PC-3 (cell line): ENCODE results near the gene MPC2. TPM values are rescaled to one million over a fixed set of nuclear protein-coding genes. Genes with fewer than 3 reads are reported as not detected.

ENCODE experiments used
- ATAC-seq: fragments of 200-7000 bp; cut with Tn5 transposase; 2 replicates; pipeline ENCODE4 v1.9.1; 2020; ENCODE audit warnings: mild to moderate bottlenecking, moderate library complexity
- BruUV-seq: library from RNA; stranded (reverse); fragments of 400-500 nt; replicated peaks from 2 replicates; lab custom pipeline; 2021; lab: Mats Ljungman, UMichigan
- CTCF ChIA-PET: fragments of 300-600 bp; sonication (Branson Sonifier 250); formaldehyde crosslinking; loops from one replicate; lab custom pipeline; 2022; ENCODE audit warnings: antibody characterized with exemption; lab: Charles Lee
- POLR2A ChIA-PET: fragments of 300-600 bp; sonication (Branson Sonifier 250); formaldehyde crosslinking; loops from one replicate; lab custom pipeline; 2022; ENCODE audit warnings: antibody characterized with exemption; ENCODE audit not compliant: unreplicated experiment; lab: Charles Lee
- DNase-seq: peaks from one replicate; pipeline ENCODE4 v3.0.0-alpha.2; 2015
- H2AFZ ChIP-seq: fragments of 300-600 bp; sonication (generic); 2 replicates; pipeline ENCODE4 v1.6.0; 2016; ENCODE audit warnings: antibody characterized with exemption, low read length
- H3F3A ChIP-seq: fragments of 300-600 bp; sonication (generic); one replicate; pipeline ENCODE4 v1.6.0; 2017; ENCODE audit warnings: antibody characterized with exemption, low read length, control low read depth, mild to moderate bottlenecking; ENCODE audit not compliant: unreplicated experiment
- H3K27ac ChIP-seq: fragments of 300-600 bp; sonication (generic); 2 replicates; pipeline ENCODE4 v1.5.1; 2016; ENCODE audit warnings: mild to moderate bottlenecking, low read length
- H3K27me3 ChIP-seq: fragments of 300-600 bp; sonication (generic); 2 replicates; pipeline ENCODE4 v1.6.1; 2016; ENCODE audit warnings: low read length, mixed read lengths
- H3K36me3 ChIP-seq: fragments of 300-600 bp; sonication (generic); 2 replicates; pipeline ENCODE4 v1.6.1; 2016; ENCODE audit warnings: low read depth, mixed run types, low read length, mixed read lengths
- H3K4me1 ChIP-seq: fragments of 300-600 bp; sonication (generic); 2 replicates; pipeline ENCODE4 v1.5.1; 2016; ENCODE audit warnings: low read length; ENCODE audit not compliant: insufficient read depth
- H3K4me2 ChIP-seq: fragments of 300-600 bp; sonication (generic); 2 replicates; pipeline ENCODE4 v1.6.0; 2016; ENCODE audit warnings: low read length
- H3K4me3 ChIP-seq: fragments of 300-600 bp; sonication (generic); 2 replicates; pipeline ENCODE4 v1.5.1; 2016; ENCODE audit warnings: mild to moderate bottlenecking, low read length, mixed read lengths
- H3K79me2 ChIP-seq: fragments of 300-600 bp; sonication (generic); 2 replicates; pipeline ENCODE4 v1.6.1; 2017; ENCODE audit warnings: low read length, mixed read lengths
- H3K9ac ChIP-seq: fragments of 300-600 bp; sonication (generic); 2 replicates; pipeline ENCODE4 v1.6.0; 2016; ENCODE audit warnings: mild to moderate bottlenecking, low read length
- H3K9me2 ChIP-seq: fragments of 300-600 bp; sonication (generic); replicated peaks from 2 replicates; pipeline ENCODE4 v1.6.1; 2016; ENCODE audit warnings: mixed run types, low read length, mixed read lengths
- H3K9me3 ChIP-seq: fragments of 300-600 bp; sonication (generic); 2 replicates; pipeline ENCODE4 v1.6.1; 2016; ENCODE audit warnings: low read length, mixed read lengths
- H4K20me1 ChIP-seq: fragments of 300-600 bp; sonication (generic); 2 replicates; pipeline ENCODE4 v1.6.1; 2016; ENCODE audit warnings: low read length, mixed read lengths
- CTCF ChIP-seq: fragments of 300-600 bp; sonication (generic); conservative IDR thresholded peaks from 2 replicates; pipeline ENCODE4 v1.5.1; 2017; ENCODE audit warnings: antibody characterized with exemption, low read depth, mild to moderate bottlenecking, low read length
- EZH2 ChIP-seq: fragments of 300-600 bp; sonication (generic); IDR thresholded peaks from one replicate; pipeline ENCODE4 v1.6.1; 2017; ENCODE audit warnings: antibody characterized with exemption, mild to moderate bottlenecking, low read length; ENCODE audit not compliant: unreplicated experiment
- EZH2phosphoT487 ChIP-seq: fragments of 300-600 bp; sonication (generic); IDR thresholded peaks from 2 replicates; pipeline ENCODE4 v1.6.1; 2018; ENCODE audit warnings: mild to moderate bottlenecking, antibody characterized with exemption, low read length, borderline replicate concordance
- intact Hi-C: fragments of 100-400 bp; cut with micrococcal nuclease; formaldehyde crosslinking; loops from 2 replicates; pipeline ENCODE4 v1.9.0; 2023
- total RNA-seq: library from RNA; depleted of rRNA; stranded (reverse); fragments of >200 nt; gene quantifications from 2 replicates; pipeline ENCODE4 v1.2.3, GENCODE V29; 2014

MPC2 gene
- total RNA-seq, 1 experiment from 2014 or later = 60.8 TPM

GRCh38 chr1:167938080-167938636 is 1.3 kb upstream of the MPC2 start:
- DNase-seq = peak; percentile 40
- intact Hi-C loops = loop anchor here (5.0 kb wide), 3 partner anchors 144 to 716 kb away; partner anchors contain the start of genes POU2F1 and TIPRL
- no TSS peak for BruUV-seq
- ChIA-PET CTCF (interaction anchor here (0.7 to 4.6 kb wide), 2 partner anchors 144 kb away, joined by 5 to 25 read pairs; no protein-coding TSS in a partner anchor), POLR2A (no interaction called here)
- peaks cover 22% of the 10 kb centered on the region for H3K4me1 ChIP-seq
- H3F3A ChIP-seq = no peaks in the 10 kb centered on the region
- H3K79me2 ChIP-seq = peaks cover 86% of the 10 kb centered on the region
- no peak for ATAC-seq
- no peaks in the 10 kb centered on the region for H3K36me3 ChIP-seq
- peak overlapping the region; percentile 83; the same call in 1 of the 2 replicates for H2AFZ ChIP-seq
- no peaks in the 10 kb centered on the region for H3K9me3 ChIP-seq
- no peaks in the 10 kb centered on the region for H3K27me3 ChIP-seq
- peak overlapping the region; percentile 92 for H3K9ac ChIP-seq
- TF ChIP-seq EZH2 (no peak), CTCF (no peak), EZH2phosphoT487 (no peak)
- no peaks in the 10 kb centered on the region for H4K20me1 ChIP-seq
- H3K4me2 ChIP-seq = peak overlapping the region; percentile 91
- H3K9me2 ChIP-seq = no peaks in the 10 kb centered on the region
- peak overlapping the region; percentile 79 for H3K4me3 ChIP-seq
- 0 out of 2 replicates have a peak overlapping the region, but pooled peaks have one; percentile 88 for H3K27ac ChIP-seq

- no TSS peak for BruUV-seq
- peak overlapping the region; percentile 92 for H3K9ac ChIP-seq
- H3K4me3 ChIP-seq = peak overlapping the region; percentile 79
- H3K4me1 ChIP-seq = peaks cover 22% of the 10 kb centered on the region
- H3K9me3 ChIP-seq = no peaks in the 10 kb centered on the region
- H3K27ac ChIP-seq = peak overlapping the region; percentile 88
- no peaks in the 10 kb centered on the region for H3K9me2 ChIP-seq
- no peaks in the 10 kb centered on the region for H3K27me3 ChIP-seq
- DNase-seq (no peak), ATAC-seq (no peak)
- H2AFZ ChIP-seq = peak overlapping the region; percentile 83
- peaks cover 88% of the 10 kb centered on the region for H3K79me2 ChIP-seq
- no peaks in the 10 kb centered on the region for H3F3A ChIP-seq
- H4K20me1 ChIP-seq = no peaks in the 10 kb centered on the region
- intact Hi-C loops = loop anchor here (5.0 kb wide), 3 partner anchors 145 to 715 kb away; partner anchors contain the start of genes POU2F1 and TIPRL
- ChIA-PET CTCF (interaction anchor here (0.5 to 4.6 kb wide), 3 partner anchors 138 to 221 kb away, joined by 3 to 25 read pairs (median 4); no protein-coding TSS in a partner anchor), POLR2A (no interaction called here)
- peak overlapping the region; percentile 91 for H3K4me2 ChIP-seq
- TF ChIP-seq EZH2 = no peak
- no peaks in the 10 kb centered on the region for H3K36me3 ChIP-seq
Measured at GRCh38 chr1:167937709-167938010, 788 bp upstream of the MPC2 start.

- TF ChIP-seq EZH2 = no peak
- TF ChIP-seq CTCF = no peak
- TF ChIP-seq EZH2phosphoT487 = no peak
- no peaks in the 10 kb centered on the region for H3K27me3 ChIP-seq
Measured at GRCh38 chr1:167936068-167936929, 573 bp downstream of the MPC2 start, which contains the start of gene DCAF6. Gene DCAF6, plus strand, starts transcription at chr1:167936683. Its CDS starts 229 bp downstream, at chr1:167936912.

More at GRCh38 chr1:167936068-167936929, 573 bp downstream of the MPC2 start, which contains the start of gene DCAF6:
- no peaks in the 10 kb centered on the region for H3K9me3 ChIP-seq
- H2AFZ ChIP-seq = peak within 1 kb of the TSS; percentile 87
- peak within 1 kb of the TSS; percentile 88 for H3K27ac ChIP-seq
- H3K4me1 ChIP-seq = peaks cover 22% of the 10 kb centered on the region
- CTCF ChIA-PET = interaction anchor here (4.6 kb wide), 1 partner anchor 146 kb away, joined by 25 read pairs; no protein-coding TSS in a partner anchor
- H3K4me3 ChIP-seq = peak within 1 kb of the TSS; percentile 79
- BruUV-seq = no TSS peak
- no peaks in the 10 kb centered on the region for H3K9me2 ChIP-seq
- no peaks in the 10 kb centered on the region for H3F3A ChIP-seq
- POLR2A ChIA-PET = interaction anchor here (0.6 to 1.5 kb wide), 3 partner anchors 116 to 382 kb away, joined by 3 to 7 read pairs (median 3); partner anchors contain the start of gene CREG1
- H3K4me2 ChIP-seq = peak within 1 kb of the TSS; percentile 91
- H4K20me1 ChIP-seq = no peaks in the 10 kb centered on the region
- H3K9ac ChIP-seq = peak within 1 kb of the TSS; percentile 92
- peaks cover 83% of the 10 kb centered on the region for H3K79me2 ChIP-seq
- no peaks in the 10 kb centered on the region for H3K36me3 ChIP-seq
- peak; percentile 100 for DNase-seq
- peak; percentile 71 for ATAC-seq
- intact Hi-C loops = loop anchor here (1.0 to 5.0 kb wide), 5 partner anchors 146 to 714 kb away; partner anchors contain the start of genes MPZL1, POU2F1 and TIPRL
